Pulmonary artery endothelial cell (primary cell): ENCODE results near the gene SLC4A2. TPM values are rescaled to one million over a fixed set of nuclear protein-coding genes. Genes with fewer than 3 reads are reported as not detected.

ENCODE experiments used
- DNase-seq: peaks from one replicate; pipeline ENCODE4 v3.0.0-alpha.2; 2011; ENCODE audit warnings: low read depth, low spot score
- total RNA-seq: library from RNA; depleted of rRNA; stranded (reverse); fragments of >200 nt; gene quantifications from 2 replicates; pipeline ENCODE4 v1.2.3, GENCODE V29; 2014

The SLC4A2 gene
- total RNA-seq, 1 donor from 2014 or later = 64.6 TPM

DNA sequence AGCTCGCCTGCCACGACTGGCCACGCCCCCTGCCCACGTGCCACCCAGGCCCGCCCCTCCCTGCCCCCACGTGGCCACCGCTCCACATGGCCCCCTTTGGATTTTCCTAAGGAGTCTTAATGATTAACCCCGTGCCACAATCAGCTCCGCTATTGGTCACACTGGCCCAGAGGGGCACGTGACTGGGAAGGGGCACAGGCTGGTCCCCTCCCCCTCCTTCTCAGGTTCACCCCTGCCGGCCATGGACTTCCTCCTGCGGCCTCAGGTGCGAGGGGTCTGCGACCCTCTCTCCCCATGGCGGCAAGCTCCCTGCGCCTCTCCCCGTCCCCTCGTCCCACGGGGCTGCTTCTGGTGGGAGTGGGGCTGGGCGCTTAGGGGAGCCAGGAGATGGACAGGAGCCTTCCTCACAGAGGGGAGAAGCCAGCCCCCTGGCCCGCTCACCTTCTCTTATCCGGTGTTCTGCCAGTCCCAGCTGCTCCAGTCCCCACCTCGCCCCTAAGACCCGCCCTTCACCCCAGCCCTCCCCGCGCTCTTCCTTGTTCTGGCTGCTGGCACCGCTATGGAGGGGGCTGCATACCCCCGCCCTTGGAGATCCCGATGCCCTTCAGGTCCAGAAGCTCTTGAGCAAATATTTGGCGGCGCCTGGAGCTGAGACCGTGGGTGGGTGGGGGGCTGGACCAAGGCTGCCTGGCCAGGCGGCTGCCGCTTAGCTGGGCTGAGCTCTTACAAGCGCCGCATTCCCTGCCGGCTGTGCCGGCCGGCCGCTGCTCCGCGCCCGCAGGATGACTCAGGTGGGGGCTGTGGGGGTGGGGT, 3.2 kb downstream of the SLC4A2 start:
- no peak for DNase-seq

DNA sequence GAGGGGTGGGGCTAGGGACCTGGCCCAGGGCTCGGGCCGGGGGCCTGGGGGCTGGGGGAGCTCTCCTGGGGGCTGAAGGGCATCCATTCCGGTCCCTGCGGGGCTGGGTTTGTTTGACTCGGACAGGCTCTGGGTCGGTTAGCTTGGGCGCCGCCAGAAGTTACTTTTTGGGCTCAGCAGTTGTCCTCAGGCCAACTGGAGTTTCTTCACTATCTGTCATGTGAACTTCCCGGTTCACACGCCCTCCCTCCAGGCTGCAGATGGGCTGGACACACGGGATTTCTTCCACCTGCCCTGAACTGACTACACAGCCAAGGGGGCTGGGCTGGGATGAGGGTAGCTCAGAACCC, 3.8 kb downstream of the SLC4A2 start:
- DNase-seq = no peak

- DNase-seq = no peak
These were observed 5.1 kb downstream of the SLC4A2 start for GRCh38 chr7:151064454-151064853.

DNA sequence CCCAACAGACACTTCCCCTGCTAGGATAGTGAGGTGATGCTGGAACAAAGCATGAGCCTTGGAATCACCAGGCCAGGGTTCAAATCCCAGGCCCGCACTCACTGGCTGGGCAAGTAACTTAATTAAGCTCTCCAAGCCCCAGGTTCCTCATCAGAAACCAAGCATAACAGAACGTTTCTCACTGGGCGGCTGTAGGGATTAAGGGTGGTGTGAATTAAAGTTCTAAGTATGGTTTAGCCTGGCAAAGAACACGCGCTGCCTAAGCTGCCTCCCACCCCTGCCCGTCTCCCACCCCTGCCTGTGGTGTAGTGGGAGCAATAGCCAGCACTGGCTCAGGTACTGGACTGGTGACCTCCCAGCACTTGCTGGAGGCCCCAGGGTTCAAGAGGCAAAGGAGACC, 5.6 kb downstream of the SLC4A2 start:
- no peak for DNase-seq

DNA sequence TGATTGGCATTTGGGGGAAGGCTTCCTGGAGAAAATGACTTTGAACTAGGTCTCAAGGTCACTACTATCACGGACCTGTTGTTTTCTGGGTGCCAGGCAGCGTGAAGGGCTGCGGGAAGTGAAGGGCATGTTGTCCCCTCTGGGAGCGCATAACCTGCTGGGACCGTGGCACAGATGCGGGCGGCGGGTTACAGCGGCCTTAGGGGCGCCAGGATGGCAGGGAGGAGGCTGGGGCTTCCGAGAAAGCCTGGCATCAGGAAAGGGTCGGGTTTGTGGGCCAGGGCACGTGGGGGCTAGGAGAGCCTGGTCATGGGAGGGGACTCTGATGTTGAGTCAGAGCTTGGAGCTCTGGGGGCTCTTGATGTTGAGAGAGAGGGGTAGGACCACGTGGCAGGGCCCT, 6.1 kb downstream of the SLC4A2 start:
- DNase-seq = no peak

DNA sequence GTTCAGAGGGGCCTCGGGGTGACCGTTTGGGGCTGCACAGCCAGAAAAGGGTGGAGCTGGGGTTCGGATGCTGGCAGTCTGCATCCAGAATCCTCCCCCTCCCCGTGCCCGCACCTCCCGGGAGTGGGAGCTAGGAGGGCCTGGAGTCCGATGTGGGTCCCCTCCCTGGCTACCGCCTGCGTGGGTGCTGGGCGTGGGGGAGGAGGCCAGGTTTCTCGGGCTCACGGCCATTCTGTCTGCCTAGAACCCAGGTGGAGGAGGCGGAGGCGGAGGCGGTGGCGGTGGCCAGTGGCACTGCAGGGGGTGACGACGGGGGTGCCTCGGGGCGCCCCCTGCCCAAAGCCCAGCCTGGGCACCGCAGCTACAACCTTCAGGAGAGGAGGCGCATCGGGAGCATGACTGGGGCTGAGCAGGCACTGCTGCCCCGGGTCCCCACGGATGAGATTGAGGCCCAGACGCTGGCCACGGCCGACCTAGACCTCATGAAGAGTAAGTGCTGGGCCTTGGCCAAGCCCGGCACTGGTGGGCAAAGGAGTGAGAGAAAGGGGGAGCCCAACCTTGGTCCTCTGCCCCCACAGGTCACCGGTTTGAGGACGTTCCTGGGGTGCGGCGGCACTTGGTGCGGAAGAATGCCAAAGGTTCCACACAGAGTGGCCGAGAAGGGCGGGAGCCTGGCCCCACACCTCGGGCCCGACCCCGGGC, 7.0 kb downstream of the SLC4A2 start:
- DNase-seq = no peak

GRCh38 chr7:151068069-151068773, 8.8 kb downstream of the SLC4A2 start:
- no peak for DNase-seq

- no peak for DNase-seq
These were observed 10.6 kb downstream of the SLC4A2 start for GRCh38 chr7:151069841-151070573.

GRCh38 chr7:151070574-151070960, 11.2 kb downstream of the SLC4A2 start:
- no peak for DNase-seq

DNA sequence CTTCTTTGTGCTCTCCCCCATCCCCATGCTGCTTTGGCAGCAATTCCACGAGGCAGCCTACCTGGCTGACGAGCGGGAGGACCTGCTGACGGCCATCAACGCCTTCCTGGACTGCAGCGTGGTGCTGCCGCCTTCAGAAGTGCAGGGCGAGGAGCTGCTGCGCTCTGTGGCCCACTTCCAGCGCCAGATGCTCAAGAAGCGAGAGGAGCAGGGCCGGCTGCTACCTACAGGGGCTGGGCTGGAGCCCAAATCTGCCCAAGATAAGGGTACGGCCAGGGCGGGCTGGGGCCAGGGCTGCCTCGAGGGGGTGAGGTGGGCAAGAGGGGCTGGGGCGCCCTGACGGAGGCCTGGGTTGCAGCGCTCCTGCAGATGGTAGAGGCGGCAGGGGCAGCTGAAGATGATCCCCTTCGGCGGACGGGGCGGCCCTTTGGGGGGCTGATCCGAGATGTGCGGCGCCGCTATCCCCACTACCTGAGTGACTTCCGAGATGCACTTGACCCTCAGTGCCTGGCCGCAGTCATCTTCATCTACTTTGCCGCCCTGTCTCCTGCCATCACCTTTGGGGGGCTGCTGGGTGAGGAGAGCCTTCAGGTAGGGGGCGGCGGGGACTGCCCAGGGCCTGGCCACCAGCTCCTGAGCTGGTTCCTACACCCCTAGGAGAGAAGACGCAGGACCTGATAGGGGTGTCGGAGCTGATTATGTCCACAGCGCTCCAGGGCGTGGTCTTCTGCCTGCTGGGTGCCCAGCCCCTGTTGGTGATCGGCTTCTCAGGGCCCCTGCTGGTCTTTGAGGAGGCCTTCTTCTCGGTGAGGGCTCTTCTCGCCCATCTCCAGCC, 11.9 kb downstream of the SLC4A2 start:
- DNase-seq = no peak

GRCh38 chr7:151073990-151074389, 14.6 kb downstream of the SLC4A2 start:
- no peak for DNase-seq

DNA sequence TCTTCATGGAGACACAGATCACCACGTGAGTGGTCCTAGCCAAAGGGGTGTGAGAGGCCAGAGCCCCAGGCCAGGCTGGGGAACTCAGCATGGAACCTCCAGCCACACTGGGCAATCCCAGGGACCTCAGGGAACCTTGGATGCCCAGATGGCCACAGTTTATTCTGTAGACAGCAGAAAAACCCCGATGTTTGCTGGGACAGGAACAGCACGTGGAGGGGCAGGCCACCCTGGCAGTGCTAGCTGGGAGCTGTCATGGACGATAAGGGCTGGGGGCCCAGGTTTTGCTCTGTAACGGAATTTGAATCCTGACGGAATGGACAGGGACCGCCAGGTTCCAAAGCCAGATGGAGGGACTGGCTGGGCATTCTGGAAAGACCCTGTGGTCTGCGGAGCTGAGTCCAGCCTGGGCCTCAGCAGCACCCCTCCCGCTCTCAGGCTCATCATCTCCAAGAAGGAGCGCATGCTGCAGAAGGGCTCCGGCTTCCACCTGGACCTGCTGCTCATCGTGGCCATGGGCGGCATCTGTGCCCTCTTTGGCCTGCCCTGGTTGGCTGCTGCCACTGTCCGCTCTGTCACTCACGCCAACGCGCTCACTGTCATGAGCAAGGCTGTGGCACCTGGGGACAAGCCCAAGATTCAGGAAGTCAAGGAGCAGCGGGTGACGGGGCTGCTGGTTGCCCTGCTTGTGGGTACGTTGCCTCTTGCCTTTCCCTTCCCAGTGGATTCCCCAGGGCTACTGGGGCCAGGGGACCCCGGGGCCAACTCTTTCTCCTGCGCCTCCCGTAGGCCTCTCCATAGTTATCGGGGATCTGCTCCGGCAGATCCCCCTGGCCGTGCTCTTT, 15.7 kb downstream of the SLC4A2 start:
- no peak for DNase-seq

DNA sequence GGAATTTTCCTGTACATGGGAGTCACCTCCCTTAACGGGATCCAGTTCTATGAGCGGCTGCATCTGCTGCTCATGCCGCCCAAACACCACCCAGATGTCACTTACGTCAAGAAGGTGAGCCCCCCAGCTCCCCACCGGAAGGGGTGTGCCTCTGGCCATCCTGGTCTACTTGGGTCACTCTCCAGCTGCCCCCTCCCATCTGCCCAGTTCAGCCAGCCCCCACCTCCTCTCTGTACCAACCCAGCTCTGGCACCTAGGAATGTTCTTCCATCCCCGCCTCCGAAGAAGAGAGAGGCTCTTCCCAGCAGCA, 16.2 kb downstream of the SLC4A2 start:
- DNase-seq = no peak

- no peak for DNase-seq
These were observed 16.6 kb downstream of the SLC4A2 start for GRCh38 chr7:151075978-151076426.

- DNase-seq = no peak
These were observed 17.7 kb downstream of the SLC4A2 start for GRCh38 chr7:151076863-151077704.

- no peak for DNase-seq
These were observed 18.4 kb downstream of the SLC4A2 start for GRCh38 chr7:151077705-151078232.

DNA sequence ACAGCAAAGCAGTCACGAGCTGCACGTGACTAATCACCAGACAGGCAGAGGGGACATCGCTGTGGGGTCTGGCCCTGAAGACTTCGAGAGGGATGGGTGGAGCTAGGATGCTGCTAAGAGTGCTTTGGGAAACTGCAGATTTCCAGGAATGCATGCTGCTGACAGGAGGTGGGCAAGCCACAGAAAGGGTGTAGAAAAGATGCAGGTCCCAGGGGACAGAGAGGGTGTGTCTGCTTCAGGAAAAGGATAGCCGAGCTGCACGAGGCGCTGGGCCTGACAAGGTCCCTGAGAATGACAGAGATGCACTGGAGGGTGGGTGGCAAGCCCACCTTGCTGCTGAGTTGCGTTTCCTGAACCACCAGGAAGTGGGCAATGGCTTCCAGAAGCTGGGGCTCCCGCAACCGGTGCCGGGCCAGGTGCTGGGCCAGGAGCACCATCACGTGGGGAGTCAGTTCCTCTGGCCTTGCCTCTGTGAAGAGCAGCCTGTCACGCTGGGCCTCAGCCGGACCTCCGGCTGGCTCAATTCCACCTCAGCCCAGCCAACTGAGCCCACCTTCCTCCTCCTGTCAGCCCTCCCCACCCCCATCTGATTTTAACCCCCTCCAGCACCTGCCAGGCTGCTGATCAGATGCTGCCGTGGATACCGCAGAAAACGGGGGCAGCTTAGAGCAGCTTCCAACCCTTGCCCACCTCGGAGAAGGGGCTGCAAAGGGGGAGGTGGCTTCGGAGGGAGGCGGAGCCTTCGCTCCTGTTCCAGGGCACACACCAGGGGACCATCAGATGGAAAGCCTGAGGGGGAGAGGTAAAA, 19.0 kb downstream of the SLC4A2 start:
- DNase-seq = no peak
